ENCODE results near the gene COPRS.
"Not testable (repeated sequence)": the region's sequence is repeated elsewhere in the genome, so short reads cannot be mapped to it uniquely, and the experiment has no call there.

COPRS gene

GRCh38 chr17:31832746-31833145 is 26.3 kb downstream of the COPRS start:
- no peak overlapping the region for H3K4me2 ChIP-seq (ENCODE audit: low read depth, low read length, poor library complexity, severe bottlenecking)
- no peaks in the 10 kb centered on the region for H3F3A ChIP-seq (ENCODE audit: low read depth)
- no peak overlapping the region for H3K4me3 ChIP-seq (ENCODE audit: low read length, poor library complexity, severe bottlenecking)
- H3K79me2 ChIP-seq (ENCODE audit: insufficient read depth, low read length), result no peaks in the 10 kb centered on the region
- H4K20me1 ChIP-seq (ENCODE audit: insufficient read depth, low read length, poor library complexity, severe bottlenecking), result no peaks in the 10 kb centered on the region
- H3K9me2 ChIP-seq (replicated peaks; ENCODE audit: low read depth, low read length), result no peaks in the 10 kb centered on the region
- no peaks in the 10 kb centered on the region for H3K27me3 ChIP-seq (ENCODE audit: insufficient read depth, low read length, poor library complexity, severe bottlenecking)
- H3K9me3 ChIP-seq (ENCODE audit: insufficient read depth, low read depth, low read length), result no peaks in the 10 kb centered on the region
- H3K9ac ChIP-seq (ENCODE audit: low read depth, low read length, poor library complexity, severe bottlenecking), result no peak overlapping the region
- H3K4me1 ChIP-seq (ENCODE audit: insufficient read depth, low read length, poor library complexity, severe bottlenecking), result peaks cover 12% of the 10 kb centered on the region
- TF ChIP-seq EZH2phosphoT487 (IDR thresholded peaks at IDR 0.05; ENCODE audit: borderline replicate concordance), result no peak
- no peak for TF ChIP-seq CTCF (conservative IDR thresholded peaks at IDR 0.05; ENCODE audit: low read length)
- H3K36me3 ChIP-seq (ENCODE audit: insufficient read depth, low read length), result no peaks in the 10 kb centered on the region
- H2AFZ ChIP-seq (ENCODE audit: low read length), result no peak overlapping the region

- peaks cover 12% of the 10 kb centered on the region for H3K4me1 ChIP-seq (ENCODE audit: insufficient read depth, low read length, poor library complexity, severe bottlenecking)
- no peaks in the 10 kb centered on the region for H3K36me3 ChIP-seq (ENCODE audit: insufficient read depth, low read length)
- no peak for TF ChIP-seq EZH2phosphoT487 (IDR thresholded peaks at IDR 0.05; ENCODE audit: borderline replicate concordance)
- no peak for TF ChIP-seq CTCF (conservative IDR thresholded peaks at IDR 0.05; ENCODE audit: low read length)
- no peaks in the 10 kb centered on the region for H3K9me2 ChIP-seq (replicated peaks; ENCODE audit: low read depth, low read length)
- H3K4me2 ChIP-seq (ENCODE audit: low read depth, low read length, poor library complexity, severe bottlenecking), result no peak overlapping the region
- H3K79me2 ChIP-seq (ENCODE audit: insufficient read depth, low read length), result no peaks in the 10 kb centered on the region
- H3K27me3 ChIP-seq (ENCODE audit: insufficient read depth, low read length, poor library complexity, severe bottlenecking), result no peaks in the 10 kb centered on the region
- no peak overlapping the region for H3K4me3 ChIP-seq (ENCODE audit: low read length, poor library complexity, severe bottlenecking)
- H4K20me1 ChIP-seq (ENCODE audit: insufficient read depth, low read length, poor library complexity, severe bottlenecking), result no peaks in the 10 kb centered on the region
- H2AFZ ChIP-seq (ENCODE audit: low read length), result peak overlapping the region; percentile 60; the same call in 1 of the 2 replicates
- H3K9me3 ChIP-seq (ENCODE audit: insufficient read depth, low read depth, low read length), result no peaks in the 10 kb centered on the region
- no peaks in the 10 kb centered on the region for H3F3A ChIP-seq (ENCODE audit: low read depth)
- H3K9ac ChIP-seq (ENCODE audit: low read depth, low read length, poor library complexity, severe bottlenecking), result no peak overlapping the region
Measured at GRCh38 chr17:31830971-31831858, 27.8 kb downstream of the COPRS start.

- H3K4me3 ChIP-seq (ENCODE audit: low read length, poor library complexity, severe bottlenecking), result no peak overlapping the region
- H3K4me1 ChIP-seq (ENCODE audit: insufficient read depth, low read length, poor library complexity, severe bottlenecking), result peaks cover 11% of the 10 kb centered on the region
- H3F3A ChIP-seq (ENCODE audit: low read depth), result no peaks in the 10 kb centered on the region
- H3K9me3 ChIP-seq (ENCODE audit: insufficient read depth, low read depth, low read length), result no peaks in the 10 kb centered on the region
- H3K27me3 ChIP-seq (ENCODE audit: insufficient read depth, low read length, poor library complexity, severe bottlenecking), result no peaks in the 10 kb centered on the region
- TF ChIP-seq CTCF (conservative IDR thresholded peaks at IDR 0.05; ENCODE audit: low read length), result no peak
- no peak for TF ChIP-seq EZH2phosphoT487 (IDR thresholded peaks at IDR 0.05; ENCODE audit: borderline replicate concordance)
- no peaks in the 10 kb centered on the region for H3K79me2 ChIP-seq (ENCODE audit: insufficient read depth, low read length)
- H2AFZ ChIP-seq (ENCODE audit: low read length), result no peak overlapping the region
- H3K36me3 ChIP-seq (ENCODE audit: insufficient read depth, low read length), result no peaks in the 10 kb centered on the region
- no peak overlapping the region for H3K9ac ChIP-seq (ENCODE audit: low read depth, low read length, poor library complexity, severe bottlenecking)
- no peak overlapping the region for H3K4me2 ChIP-seq (ENCODE audit: low read depth, low read length, poor library complexity, severe bottlenecking)
- no peaks in the 10 kb centered on the region for H4K20me1 ChIP-seq (ENCODE audit: insufficient read depth, low read length, poor library complexity, severe bottlenecking)
- no peaks in the 10 kb centered on the region for H3K9me2 ChIP-seq (replicated peaks; ENCODE audit: low read depth, low read length)
Measured at GRCh38 chr17:31829649-31830048, 29.4 kb downstream of the COPRS start.

- not testable (repeated sequence) for H3F3A ChIP-seq (ENCODE audit: low read depth); H3K9me3 ChIP-seq (ENCODE audit: insufficient read depth, low read depth, low read length); H3K9me2 ChIP-seq (replicated peaks; ENCODE audit: low read depth, low read length); H3K4me2 ChIP-seq (ENCODE audit: low read depth, low read length, poor library complexity, severe bottlenecking); H4K20me1 ChIP-seq (ENCODE audit: insufficient read depth, low read length, poor library complexity, severe bottlenecking); H3K79me2 ChIP-seq (ENCODE audit: insufficient read depth, low read length); H3K27me3 ChIP-seq (ENCODE audit: insufficient read depth, low read length, poor library complexity, severe bottlenecking); H3K36me3 ChIP-seq (ENCODE audit: insufficient read depth, low read length); H3K4me1 ChIP-seq (ENCODE audit: insufficient read depth, low read length, poor library complexity, severe bottlenecking); H2AFZ ChIP-seq (ENCODE audit: low read length); H3K4me3 ChIP-seq (ENCODE audit: low read length, poor library complexity, severe bottlenecking); H3K9ac ChIP-seq (ENCODE audit: low read depth, low read length, poor library complexity, severe bottlenecking)
Measured at GRCh38 chr17:31828955-31829354, 30.1 kb downstream of the COPRS start.
